ENCODE results near the gene GUCY1B1.

The GUCY1B1 gene

GRCh38 chr4:155777971-155778735, 19.3 kb downstream of the GUCY1B1 start:
- no peak for TF ChIP-seq CTCF (IDR thresholded peaks at IDR 0.05; ENCODE audit: low read depth, low read length, missing control alignments)
- no peak overlapping the region for H3K4me3 ChIP-seq (replicated peaks; ENCODE audit: low read depth, low read length)
- DNase-seq (ENCODE audit: extremely low read depth, low read depth) = no peak

GRCh38 chr4:155780775-155781174, 22.0 kb downstream of the GUCY1B1 start:
- no peak for TF ChIP-seq CTCF (IDR thresholded peaks at IDR 0.05; ENCODE audit: low read depth, low read length, missing control alignments)

GRCh38 chr4:155781249-155781831, 22.5 kb downstream of the GUCY1B1 start:
- DNase-seq (ENCODE audit: extremely low read depth, low read depth) = no peak
- TF ChIP-seq CTCF (IDR thresholded peaks at IDR 0.05; ENCODE audit: low read depth, low read length, missing control alignments) = no peak
- H3K4me3 ChIP-seq (replicated peaks; ENCODE audit: low read depth, low read length) = no peak overlapping the region

More at GRCh38 chr4:155780775-155781174, 22.0 kb downstream of the GUCY1B1 start:
- no peak overlapping the region for H3K4me3 ChIP-seq (replicated peaks; ENCODE audit: low read depth, low read length)
- no peak for DNase-seq (ENCODE audit: extremely low read depth, low read depth)

GRCh38 chr4:155784637-155785036, 25.8 kb downstream of the GUCY1B1 start:
- no peak for DNase-seq (ENCODE audit: extremely low read depth, low read depth)
- no peak overlapping the region for H3K4me3 ChIP-seq (replicated peaks; ENCODE audit: low read depth, low read length)
- no peak for TF ChIP-seq CTCF (IDR thresholded peaks at IDR 0.05; ENCODE audit: low read depth, low read length, missing control alignments)

GRCh38 chr4:155785828-155786227, 27.0 kb downstream of the GUCY1B1 start:
- H3K4me3 ChIP-seq (replicated peaks; ENCODE audit: low read depth, low read length) = no peak overlapping the region
- TF ChIP-seq CTCF (IDR thresholded peaks at IDR 0.05; ENCODE audit: low read depth, low read length, missing control alignments) = no peak
- DNase-seq (ENCODE audit: extremely low read depth, low read depth) = no peak

- peak; percentile 27 for DNase-seq (ENCODE audit: extremely low read depth, low read depth)
- H3K4me3 ChIP-seq (replicated peaks; ENCODE audit: low read depth, low read length) = no peak overlapping the region
- TF ChIP-seq CTCF (IDR thresholded peaks at IDR 0.05; ENCODE audit: low read depth, low read length, missing control alignments) = peak; percentile 79
These were observed 28.4 kb downstream of the GUCY1B1 start for GRCh38 chr4:155787113-155787710.

Measured in HFF-Myc (cell line).